SH-SY5Y (cell line): ENCODE measurements around the gene CDH4.

Experiments
- GATA2 ChIP-seq: IDR thresholded peaks from 2 replicates; pipeline ENCODE4 v1.6.1; 2011; ENCODE audit warnings: mild to moderate bottlenecking, low read depth, low read length
- GATA3 ChIP-seq: IDR thresholded peaks from 2 replicates; pipeline ENCODE4 v1.6.1; 2011; ENCODE audit warnings: low read depth, mild to moderate bottlenecking, low read length, moderate library complexity

The CDH4 gene

GRCh38 chr20:61522498-61523090 lies 270.5 kb downstream of the CDH4 start:
- TF ChIP-seq GATA2 (no peak), GATA3 (no peak)

- TF ChIP-seq GATA3 (no peak), GATA2 (no peak)
Measured at GRCh38 chr20:61523145-61523544, 271.1 kb downstream of the CDH4 start.

GRCh38 chr20:61524951-61525666 lies 273.0 kb downstream of the CDH4 start:
- no peak for TF ChIP-seq GATA2
- TF ChIP-seq GATA3, result no peak

- TF ChIP-seq GATA2, result no peak
- no peak for TF ChIP-seq GATA3
Measured at GRCh38 chr20:61525781-61526431, 273.8 kb downstream of the CDH4 start.

GRCh38 chr20:61526907-61527306 lies 274.8 kb downstream of the CDH4 start:
- TF ChIP-seq GATA3, result no peak
- no peak for TF ChIP-seq GATA2

GRCh38 chr20:61527626-61528025 lies 275.6 kb downstream of the CDH4 start:
- no peak for TF ChIP-seq GATA3
- no peak for TF ChIP-seq GATA2

GRCh38 chr20:61528591-61528990 lies 276.5 kb downstream of the CDH4 start:
- no peak for TF ChIP-seq GATA3
- no peak for TF ChIP-seq GATA2

GRCh38 chr20:61529354-61529753 lies 277.3 kb downstream of the CDH4 start:
- no peak for TF ChIP-seq GATA3
- TF ChIP-seq GATA2, result no peak

GRCh38 chr20:61531553-61532345 lies 279.7 kb downstream of the CDH4 start:
- TF ChIP-seq GATA3 (no peak), GATA2 (no peak)

- TF ChIP-seq GATA3, result no peak
- TF ChIP-seq GATA2, result no peak
Measured at GRCh38 chr20:61532736-61533135, 280.7 kb downstream of the CDH4 start.

GRCh38 chr20:61533231-61533631 lies 281.2 kb downstream of the CDH4 start:
- TF ChIP-seq GATA2, result no peak
- TF ChIP-seq GATA3, result no peak

GRCh38 chr20:61534346-61534745 lies 282.3 kb downstream of the CDH4 start:
- TF ChIP-seq GATA2 (no peak), GATA3 (no peak)

GRCh38 chr20:61535091-61535490 lies 283.0 kb downstream of the CDH4 start:
- no peak for TF ChIP-seq GATA2
- TF ChIP-seq GATA3, result no peak

GRCh38 chr20:61535536-61535935 lies 283.5 kb downstream of the CDH4 start:
- TF ChIP-seq GATA2 (no peak), GATA3 (no peak)

- TF ChIP-seq GATA3, result no peak
- no peak for TF ChIP-seq GATA2
Measured at GRCh38 chr20:61535956-61536355, 283.9 kb downstream of the CDH4 start.
